Dedifferentiated amniotic fluid mesenchymal stem cell (primary cell): Measurements from ENCODE around the gene B3GNT8.
A peak's percentile ranks its signal among the peaks of the same experiment; 100 is the strongest.
"Not testable (repeated sequence)": the region's sequence is repeated elsewhere in the genome, so short reads cannot be mapped to it uniquely, and the experiment has no call there.

Source experiments
- DNase-seq: peaks from one replicate; pipeline ENCODE4 v3.0.0-alpha.2; 2016; ENCODE audit errors: extremely low spot score

B3GNT8 gene

GRCh38 chr19:41426952-41427646, at the start of gene B3GNT8:
B3GNT8 (minus strand) TSS chr19:41427374; CDS start chr19:41426778, 596 bp downstream.
- no peak for DNase-seq

DNA sequence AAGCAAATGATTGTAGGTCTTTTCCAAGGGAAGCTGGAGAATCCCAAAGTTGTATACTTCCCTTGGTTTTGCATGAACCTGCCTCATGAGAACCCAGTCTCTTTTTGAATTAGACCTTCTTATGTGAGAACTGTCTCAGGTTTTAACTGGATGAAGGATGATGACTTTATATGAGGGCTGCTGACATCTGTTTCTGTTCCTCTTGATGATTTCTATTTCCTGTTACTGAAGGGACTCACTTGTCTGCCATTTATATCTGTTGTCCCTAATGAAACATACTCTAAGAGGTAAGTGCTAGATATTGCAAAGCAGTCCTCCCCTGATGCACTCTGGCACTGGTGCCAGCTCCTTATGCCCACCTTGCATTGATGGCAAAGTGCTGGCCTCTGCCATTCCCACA, 49.4 kb upstream of the B3GNT8 start:
- DNase-seq: no peak

DNA sequence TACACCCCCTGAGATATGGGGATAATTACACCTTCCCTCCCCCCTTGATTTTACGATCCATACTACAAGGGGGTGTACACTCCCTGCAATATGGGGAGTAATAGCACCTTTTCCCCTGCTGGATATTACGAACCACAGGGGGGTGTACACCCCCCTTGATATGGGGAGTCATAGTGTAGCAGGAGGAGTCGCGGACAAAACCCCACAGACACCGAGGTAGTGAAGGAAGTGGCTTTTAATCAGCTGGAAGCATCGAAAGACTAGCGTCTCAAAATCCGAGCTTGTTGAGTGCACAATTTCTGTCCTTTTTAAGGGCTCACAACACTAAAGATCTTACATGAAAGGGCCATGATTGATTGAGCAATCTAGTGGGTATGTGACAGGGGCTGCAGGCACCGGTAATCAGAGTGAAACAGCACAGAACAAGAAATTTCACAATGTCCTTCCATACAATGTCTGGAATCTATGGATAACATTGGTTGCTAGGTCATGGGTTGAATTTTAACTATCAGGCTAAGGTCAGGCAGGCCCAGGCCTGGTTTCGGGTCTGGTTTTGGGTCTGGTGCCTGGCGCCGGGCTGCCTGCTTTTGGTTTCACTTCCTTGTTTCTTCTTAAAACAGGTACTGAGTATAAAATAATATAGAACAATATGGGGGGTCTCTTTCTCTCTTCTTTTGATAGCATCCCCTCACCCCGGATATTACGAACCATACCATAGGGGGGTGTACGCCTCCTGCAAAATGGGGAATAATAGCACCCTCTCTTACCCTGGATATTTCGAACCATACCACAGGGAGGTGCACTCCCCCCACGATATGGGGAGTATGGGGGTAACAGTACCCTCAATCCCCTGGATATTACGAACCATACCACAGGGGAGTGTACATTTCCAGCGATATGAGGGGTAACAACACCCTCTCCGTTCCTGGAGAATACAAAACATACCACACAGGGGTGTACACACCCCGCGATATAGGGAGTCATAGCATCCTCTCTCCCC, 36.4 kb upstream of the B3GNT8 start:
- DNase-seq: not testable (repeated sequence)

DNA sequence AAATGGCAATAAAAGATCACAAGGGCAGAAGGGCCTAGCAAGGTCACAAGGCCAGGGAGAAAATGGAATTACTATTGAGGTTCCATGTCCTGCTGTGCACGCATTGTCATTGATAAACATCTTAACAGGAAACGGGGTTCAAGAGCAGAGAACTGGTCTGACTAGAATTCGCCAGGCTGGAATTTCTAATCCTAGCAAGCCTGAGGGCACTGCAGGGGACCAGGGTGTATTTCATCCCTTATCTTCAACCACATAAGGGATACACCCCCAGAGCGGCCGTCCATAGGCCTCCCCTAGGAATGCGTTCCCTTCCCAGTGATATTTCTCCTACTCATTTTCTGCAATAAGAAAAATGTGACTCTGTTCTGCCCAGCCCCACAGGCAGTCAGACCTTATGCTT, 35.3 kb upstream of the B3GNT8 start:
- no peak for DNase-seq

- DNase-seq: no peak
Measured at GRCh38 chr19:41457241-41457640, 30.1 kb upstream of the B3GNT8 start.

GRCh38 chr19:41456342-41456918, 29.3 kb upstream of the B3GNT8 start:
- no peak for DNase-seq

- DNase-seq: no peak
Measured at GRCh38 chr19:41455936-41456335, 28.8 kb upstream of the B3GNT8 start.

DNA sequence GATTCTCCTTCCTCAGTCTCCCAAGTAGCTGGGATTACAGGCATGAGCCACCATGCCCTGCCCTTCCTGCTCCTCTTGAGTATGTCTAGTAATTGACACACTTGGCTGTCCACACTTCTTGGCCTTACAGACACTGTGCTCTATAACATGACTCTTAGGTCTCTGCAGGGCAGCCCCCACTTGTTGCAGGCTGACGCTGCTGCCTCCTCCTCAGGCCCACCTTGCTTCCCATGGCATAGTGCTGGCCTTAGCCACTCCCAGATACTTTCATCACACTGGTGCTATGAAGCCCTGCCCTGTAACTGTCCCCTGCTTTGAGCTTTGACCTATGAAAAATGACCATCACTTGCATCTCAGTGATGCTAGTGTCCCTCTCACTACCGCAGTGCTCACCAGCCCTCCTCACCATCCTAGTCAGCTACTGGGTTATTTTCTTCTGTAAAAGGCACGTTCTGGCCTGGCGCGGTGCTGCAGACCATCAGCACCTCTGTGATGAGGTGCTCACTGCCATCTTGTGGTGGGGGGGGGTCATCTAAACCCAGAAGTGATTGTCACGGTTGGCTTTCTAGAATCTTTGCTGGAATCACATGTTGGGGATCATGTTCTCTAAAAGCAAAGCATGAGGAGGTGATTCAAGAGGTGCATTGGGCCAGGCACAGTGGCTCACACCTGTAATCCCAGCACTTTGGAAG, 25.6 kb upstream of the B3GNT8 start:
- DNase-seq: no peak

DNA sequence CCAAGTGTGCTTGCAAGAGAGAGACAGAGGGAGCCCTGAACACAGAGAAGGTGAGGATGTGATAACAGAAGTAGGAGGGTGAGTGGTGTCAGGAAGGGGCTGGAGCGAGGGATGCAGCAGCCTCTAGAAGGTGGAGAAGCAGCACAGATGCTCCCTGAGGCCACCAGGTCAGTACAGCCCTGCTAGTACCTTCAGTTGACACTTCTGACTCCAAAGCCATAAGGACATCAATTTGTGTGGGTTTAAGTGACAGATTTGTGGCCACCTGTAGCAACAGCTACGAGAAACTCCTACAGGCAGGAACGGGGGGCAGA, 22.6 kb upstream of the B3GNT8 start:
- no peak for DNase-seq

DNA sequence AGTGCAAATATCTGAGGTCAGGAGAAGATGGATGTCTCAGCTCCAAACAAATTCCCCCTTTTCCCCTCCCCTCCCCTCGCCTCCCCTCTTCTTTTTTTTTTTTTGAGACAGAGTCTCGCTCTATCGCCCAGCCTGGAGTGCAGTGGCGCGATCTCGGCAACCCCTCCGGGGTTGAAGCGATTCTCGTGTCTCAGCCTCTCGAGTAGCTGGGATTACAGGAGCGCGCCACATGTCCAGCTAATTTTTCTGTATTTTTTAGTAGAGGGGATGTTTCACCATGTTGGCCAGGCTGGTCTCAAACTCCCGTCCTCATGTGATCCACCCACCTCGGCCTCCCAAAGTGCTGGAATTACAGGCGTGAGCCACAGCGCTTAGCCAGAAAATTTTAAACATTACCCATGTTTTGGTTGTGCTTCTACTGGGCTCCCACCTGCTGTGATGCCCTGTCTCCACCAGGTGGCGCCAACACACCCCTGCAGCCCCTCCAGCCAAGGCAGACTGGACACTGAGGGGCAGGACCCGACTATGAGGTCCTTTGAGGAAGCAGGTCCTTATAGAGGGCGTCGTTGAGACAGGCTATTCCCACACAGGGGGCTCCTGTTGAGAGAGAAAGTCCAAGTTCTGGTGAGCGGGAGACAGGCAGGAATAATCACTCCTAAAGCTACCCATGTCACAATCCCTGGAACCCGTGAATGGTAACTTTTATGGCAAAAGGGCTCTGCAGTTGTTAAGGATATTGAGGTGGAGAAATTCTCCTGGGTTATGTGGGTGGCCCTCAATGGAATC, 22.1 kb upstream of the B3GNT8 start:
- DNase-seq: peak; percentile 42

DNA sequence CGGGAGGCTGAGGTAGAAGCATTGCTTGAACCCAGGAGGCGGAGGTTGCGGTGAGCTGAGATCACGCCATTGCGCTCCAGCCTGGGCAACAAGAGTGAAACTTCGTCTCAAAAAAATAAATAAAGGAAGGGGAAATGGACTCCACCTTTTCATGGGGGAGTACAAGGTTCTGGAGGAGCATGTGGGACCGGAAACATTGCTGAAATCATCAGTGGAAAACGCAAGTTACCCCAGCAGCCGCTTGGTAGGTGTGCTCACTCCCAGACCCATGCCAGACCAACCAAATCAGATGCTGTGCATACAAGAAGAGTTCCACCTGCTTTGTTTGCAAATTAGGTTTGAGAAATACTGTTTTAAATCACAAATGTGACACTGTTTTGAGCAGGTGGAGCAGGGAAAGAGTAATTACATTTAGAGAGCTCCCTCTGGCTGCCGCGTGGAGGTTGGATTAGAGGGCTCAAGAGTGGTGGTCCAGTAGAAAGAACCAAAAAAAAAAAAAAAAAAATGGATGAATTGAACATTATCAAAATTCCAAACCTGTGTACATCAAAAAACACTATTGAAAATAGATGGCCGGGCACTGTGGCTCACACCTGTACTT, 20.7 kb upstream of the B3GNT8 start:
- no peak for DNase-seq

- no peak for DNase-seq
Measured at GRCh38 chr19:41445575-41445974, 18.4 kb upstream of the B3GNT8 start.

- no peak for DNase-seq
Measured at GRCh38 chr19:41443813-41444455, 16.8 kb upstream of the B3GNT8 start.

GRCh38 chr19:41442473-41443355, 15.5 kb upstream of the B3GNT8 start, which contains the start of gene ERICH4:
ERICH4 (plus strand) TSS chr19:41443156; CDS start chr19:41443170, 14 bp downstream.
- DNase-seq: no peak

- no peak for DNase-seq
Measured at GRCh38 chr19:41441321-41441945, 14.3 kb upstream of the B3GNT8 start.

DNA sequence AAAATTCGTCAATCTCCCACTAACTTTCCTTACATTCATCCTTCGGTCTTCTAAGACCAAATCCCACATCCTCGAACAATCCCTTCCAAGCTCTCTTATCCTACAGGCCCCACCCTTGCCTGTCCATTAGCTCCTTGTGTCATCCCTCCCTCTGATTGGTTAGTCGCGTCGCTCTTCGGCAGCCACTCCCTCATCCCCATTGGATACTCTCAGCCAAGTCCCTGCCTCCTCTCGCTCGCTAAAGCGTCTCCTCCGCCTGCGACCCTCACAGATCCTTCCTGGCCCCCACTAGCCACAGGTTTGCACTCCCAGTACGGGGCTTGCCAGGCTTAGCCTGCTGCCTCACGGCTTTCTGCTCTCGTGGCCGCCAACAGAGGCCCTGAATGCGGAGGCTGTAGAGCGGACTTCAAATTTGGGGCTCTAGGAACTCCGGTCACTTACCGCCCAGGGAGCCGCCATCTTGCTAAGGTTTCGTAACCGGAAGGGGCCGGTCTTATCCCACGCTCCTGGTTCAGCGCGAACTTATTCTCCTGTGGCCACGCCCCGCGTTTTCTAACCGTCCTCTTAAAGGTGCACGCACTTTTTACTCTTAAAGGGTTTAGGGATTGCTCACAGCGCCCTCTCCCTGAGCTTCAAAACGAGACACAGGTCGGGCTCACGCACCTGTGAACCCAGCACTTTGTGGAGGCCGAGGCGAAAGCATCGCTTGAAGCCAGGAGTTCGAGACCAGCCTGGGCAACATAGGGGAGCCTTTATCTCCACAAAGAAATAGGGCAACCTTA, 12.5 kb upstream of the B3GNT8 start, which contains the start of gene DMAC2:
TSS of gene DMAC2 (minus strand) at position 472 of the 782 bp plus-strand sequence. CDS start at position 459, 13 bp downstream.
- peak; percentile 98 for DNase-seq

- DNase-seq: no peak
Measured at GRCh38 chr19:41437944-41438574, 10.9 kb upstream of the B3GNT8 start.

DNA sequence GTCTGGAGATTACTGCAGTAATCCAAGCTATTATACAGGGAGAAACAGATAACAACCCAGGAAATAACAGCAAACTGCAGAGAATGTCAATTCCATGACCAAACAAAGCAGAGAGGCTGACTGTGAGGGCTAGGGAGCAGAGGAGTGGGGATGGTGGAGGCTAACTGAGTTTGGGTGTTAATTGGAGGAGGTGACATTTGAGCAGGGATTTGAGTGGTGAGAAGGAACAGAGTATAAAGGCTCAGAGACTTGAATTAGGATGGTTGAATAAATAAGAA, 9.4 kb upstream of the B3GNT8 start:
- no peak for DNase-seq
